ENCODE measurements around the gene ZNF483.
A peak's percentile ranks its signal among the peaks of the same experiment; 100 is the strongest.
"Not testable (repeated sequence)": the region's sequence is repeated elsewhere in the genome, so short reads cannot be mapped to it uniquely, and the experiment has no call there.

Gene ZNF483

DNA sequence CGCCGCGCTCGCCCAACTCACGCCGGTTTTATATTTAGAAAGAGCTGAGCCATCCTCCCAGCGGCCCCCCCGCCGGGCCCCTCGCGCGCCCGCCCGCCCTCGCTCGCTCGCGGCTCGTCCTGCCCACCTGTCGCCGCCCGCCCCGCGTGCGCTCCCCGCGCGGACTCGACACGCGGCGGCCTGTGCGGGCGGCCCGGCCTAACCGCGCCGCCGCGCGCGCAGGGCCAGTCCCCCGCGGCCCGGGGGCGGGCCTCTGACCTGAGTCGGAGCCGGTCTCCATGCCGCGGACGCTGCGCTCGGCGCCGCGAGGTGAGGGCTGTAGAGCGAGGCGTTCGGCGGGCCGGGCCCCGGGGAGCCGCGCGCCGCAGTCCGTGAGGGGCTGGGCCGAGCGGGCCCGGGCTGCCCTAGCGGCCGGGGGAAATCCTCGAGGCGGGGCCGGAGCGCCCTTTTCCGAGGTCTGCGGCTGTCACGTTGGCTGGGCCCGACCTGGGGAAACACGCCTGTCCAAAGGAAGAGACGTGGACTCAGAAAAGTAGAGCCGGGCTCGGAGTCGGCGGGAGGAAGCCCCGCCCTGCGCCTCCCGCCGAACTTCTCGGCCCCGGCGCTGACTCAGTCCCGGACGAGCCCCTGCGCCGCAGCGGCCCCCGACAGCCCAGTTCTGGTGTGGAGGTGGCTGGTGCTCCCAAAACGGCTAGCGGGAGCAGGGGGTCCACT lies 41.0 kb upstream of the ZNF483 start, which contains the start of gene ECPAS:
TSS of gene ECPAS (minus strand) at position 526 of the 714 bp plus-strand sequence. CDS start 11,465 bp downstream, outside the sequence.
- H3K4me3 ChIP-seq (ENCODE audit: low read depth, low read length), result peak within 1 kb of the TSS; percentile 95
- TF ChIP-seq, protein P1, sequence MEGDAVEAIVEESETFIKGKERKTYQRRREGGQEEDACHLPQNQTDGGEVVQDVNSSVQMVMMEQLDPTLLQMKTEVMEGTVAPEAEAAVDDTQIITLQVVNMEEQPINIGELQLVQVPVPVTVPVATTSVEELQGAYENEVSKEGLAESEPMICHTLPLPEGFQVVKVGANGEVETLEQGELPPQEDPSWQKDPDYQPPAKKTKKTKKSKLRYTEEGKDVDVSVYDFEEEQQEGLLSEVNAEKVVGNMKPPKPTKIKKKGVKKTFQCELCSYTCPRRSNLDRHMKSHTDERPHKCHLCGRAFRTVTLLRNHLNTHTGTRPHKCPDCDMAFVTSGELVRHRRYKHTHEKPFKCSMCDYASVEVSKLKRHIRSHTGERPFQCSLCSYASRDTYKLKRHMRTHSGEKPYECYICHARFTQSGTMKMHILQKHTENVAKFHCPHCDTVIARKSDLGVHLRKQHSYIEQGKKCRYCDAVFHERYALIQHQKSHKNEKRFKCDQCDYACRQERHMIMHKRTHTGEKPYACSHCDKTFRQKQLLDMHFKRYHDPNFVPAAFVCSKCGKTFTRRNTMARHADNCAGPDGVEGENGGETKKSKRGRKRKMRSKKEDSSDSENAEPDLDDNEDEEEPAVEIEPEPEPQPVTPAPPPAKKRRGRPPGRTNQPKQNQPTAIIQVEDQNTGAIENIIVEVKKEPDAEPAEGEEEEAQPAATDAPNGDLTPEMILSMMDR (conservative IDR thresholded peaks at IDR 0.05; ENCODE audit: low read depth, low read length), result no peak
- peak; percentile 80 for DNase-seq (ENCODE audit: low read depth)

DNA sequence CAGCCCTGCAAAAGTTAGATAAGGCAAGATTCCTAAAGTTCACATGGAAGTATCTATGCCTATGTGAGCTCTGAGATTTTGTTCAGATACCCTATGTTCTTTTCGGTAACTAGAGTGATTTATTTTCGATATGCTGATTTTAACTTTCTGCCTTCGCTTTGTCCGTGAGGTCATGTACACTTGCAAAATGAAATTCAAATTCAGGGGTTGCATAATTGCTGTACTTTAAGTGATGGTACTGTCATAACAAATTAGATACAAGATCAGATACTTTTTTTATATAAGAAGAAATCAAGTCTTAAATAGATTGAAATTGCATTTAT lies 40.4 kb upstream of the ZNF483 start:
- TF ChIP-seq, protein P1 (conservative IDR thresholded peaks at IDR 0.05; ENCODE audit: low read depth, low read length), result no peak
- no peak for DNase-seq (ENCODE audit: low read depth)
- peak overlapping the region; percentile 95 for H3K4me3 ChIP-seq (ENCODE audit: low read depth, low read length)

DNA sequence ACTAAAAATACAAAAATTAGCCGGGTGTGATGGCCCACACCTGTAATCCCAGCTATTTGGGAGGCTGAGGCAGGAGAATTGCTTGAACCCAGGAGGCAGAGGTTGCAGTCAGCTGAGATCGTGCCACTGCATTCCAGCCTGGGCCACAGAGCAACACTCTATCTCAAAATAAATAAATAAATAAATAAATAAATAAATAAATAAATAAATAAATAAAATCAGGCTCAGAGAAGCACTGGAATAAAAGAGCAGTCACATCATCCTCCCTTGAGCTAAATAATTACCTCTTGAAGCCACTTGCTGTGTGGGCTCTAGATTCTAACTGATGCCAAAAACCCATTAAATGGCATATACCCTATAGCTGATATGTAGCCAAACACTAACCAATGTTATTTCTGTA lies 27.8 kb upstream of the ZNF483 start:
- H3K4me3 ChIP-seq (ENCODE audit: low read depth, low read length); DNase-seq (ENCODE audit: low read depth): not testable (repeated sequence)

DNA sequence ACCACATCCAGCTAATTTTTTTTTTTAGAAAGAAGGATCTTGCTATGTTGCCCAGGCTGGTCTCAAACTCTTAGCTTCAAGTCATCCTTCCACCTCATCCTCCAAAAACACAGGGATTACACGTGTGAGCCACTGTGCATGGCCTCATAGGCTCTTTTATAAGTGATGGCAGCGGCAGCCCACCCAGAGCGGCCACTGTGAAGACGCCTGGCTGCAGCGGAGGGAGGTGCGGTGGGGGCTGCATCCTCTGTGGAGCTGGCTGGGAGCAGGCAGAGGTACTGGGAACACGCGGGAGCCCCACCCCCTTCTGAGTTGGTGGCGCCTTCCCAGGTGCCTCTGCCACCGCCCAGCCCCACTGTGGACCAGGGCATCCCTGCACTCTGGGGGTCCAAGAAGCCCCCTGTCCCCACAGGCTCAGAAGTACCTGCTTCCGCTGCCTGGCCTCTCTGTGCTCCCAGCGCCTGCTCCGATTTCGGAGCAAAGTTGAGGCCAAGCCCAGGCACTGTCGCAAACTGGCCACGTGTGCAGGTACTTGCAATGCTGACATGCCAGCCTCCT lies 23.9 kb upstream of the ZNF483 start:
- no peak for DNase-seq (ENCODE audit: low read depth)
- H3K4me3 ChIP-seq (ENCODE audit: low read depth, low read length), result no peak overlapping the region
- TF ChIP-seq, protein P1 (conservative IDR thresholded peaks at IDR 0.05; ENCODE audit: low read depth, low read length), result no peak

DNA sequence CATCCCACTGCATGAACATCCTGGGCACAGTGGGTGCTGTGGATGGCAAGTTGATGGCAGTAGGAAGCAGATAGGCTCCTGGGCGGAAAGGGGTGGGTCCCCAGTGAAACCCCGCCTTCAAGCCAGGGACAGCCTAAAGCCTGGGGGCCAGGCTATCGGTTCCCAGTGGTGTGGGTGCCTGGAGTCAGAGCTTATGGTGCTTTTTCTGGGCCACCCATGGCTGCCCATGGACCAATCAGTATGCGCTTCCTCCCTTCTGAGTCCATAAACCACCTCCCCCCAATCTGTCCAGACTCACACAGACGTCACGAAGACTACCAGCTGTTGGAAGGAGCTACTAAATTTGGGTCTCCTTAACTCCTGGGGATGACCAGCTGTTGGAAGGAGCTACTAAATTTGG lies 23.3 kb upstream of the ZNF483 start:
- no peak for DNase-seq (ENCODE audit: low read depth)
- no peak overlapping the region for H3K4me3 ChIP-seq (ENCODE audit: low read depth, low read length)
- TF ChIP-seq, protein P1 (conservative IDR thresholded peaks at IDR 0.05; ENCODE audit: low read depth, low read length), result no peak

DNA sequence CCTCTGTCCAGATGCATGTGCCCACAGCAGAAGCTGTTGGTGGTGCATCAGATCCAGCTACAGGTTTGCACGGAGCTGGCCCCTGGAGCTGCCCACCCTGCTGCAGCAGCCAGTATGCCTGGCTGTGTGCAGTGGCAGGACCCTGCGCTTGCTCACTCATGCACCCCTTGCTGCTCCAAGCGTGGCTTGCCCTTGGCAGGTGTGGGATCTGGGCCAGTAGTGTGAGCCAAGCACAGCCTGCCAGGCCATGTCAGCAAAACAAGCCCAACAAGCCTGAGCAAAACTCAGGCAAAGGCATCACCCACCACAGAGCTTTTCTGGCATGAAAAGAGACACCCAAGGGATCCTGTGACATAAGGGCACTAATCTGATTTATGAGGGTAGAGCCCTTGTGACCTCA lies 22.5 kb upstream of the ZNF483 start:
- no peak overlapping the region for H3K4me3 ChIP-seq (ENCODE audit: low read depth, low read length)
- TF ChIP-seq, protein P1 (conservative IDR thresholded peaks at IDR 0.05; ENCODE audit: low read depth, low read length), result no peak
- no peak for DNase-seq (ENCODE audit: low read depth)

DNA sequence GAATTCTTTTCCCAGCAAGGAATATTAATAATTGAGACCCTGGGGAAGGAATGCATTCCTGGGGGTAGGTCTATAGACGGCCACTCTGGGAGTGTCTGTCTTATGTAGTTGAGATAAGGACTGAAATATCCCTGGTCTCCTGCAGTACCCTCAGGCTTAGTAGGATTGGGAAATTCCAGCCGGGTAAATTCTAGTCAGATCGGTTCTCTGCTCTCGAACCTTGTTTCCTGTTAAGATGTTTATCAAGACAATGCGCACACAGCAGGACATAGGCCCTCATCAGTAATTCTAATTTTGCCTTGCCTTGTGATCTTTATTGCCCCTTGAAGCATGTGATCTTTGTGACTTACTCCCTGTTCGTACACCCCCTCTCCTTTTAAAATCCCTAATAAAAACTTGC lies 13.4 kb upstream of the ZNF483 start:
- H3K4me3 ChIP-seq (ENCODE audit: low read depth, low read length); DNase-seq (ENCODE audit: low read depth): not testable (repeated sequence)

DNA sequence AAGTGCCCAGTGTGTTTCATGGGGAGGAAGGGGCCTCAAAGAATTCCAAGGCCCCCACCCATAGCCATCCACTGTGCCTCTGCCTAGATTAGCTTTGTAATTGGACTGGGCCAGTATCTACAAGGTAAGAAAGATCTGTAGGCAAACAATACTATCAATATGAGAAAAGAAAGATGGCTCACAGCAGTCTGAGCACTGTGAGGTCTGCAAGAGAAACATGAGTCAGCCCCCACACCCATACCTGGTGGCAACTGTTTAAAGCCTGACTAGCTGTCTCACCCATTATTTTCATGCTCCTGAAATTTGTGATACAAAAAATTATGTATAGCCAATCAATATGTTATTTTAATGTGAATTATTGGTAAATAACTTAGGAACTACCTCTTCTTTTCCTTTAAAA lies 10.0 kb upstream of the ZNF483 start:
- no peak for DNase-seq (ENCODE audit: low read depth)
- no peak overlapping the region for H3K4me3 ChIP-seq (ENCODE audit: low read depth, low read length)
- TF ChIP-seq, protein P1 (conservative IDR thresholded peaks at IDR 0.05; ENCODE audit: low read depth, low read length), result no peak

All from choroid plexus epithelial cell (primary cell).